Liver (tissue), 9 donors: ENCODE results near the gene PALLD. TPM values are rescaled to one million over a fixed set of nuclear protein-coding genes. Genes with fewer than 3 reads are reported as not detected.

ENCODE experiments used
- DNase-seq: peaks from one replicate; pipeline ENCODE4 v3.0.0-alpha.2; 2017; ENCODE audit warnings: low spot score
- H3K27ac ChIP-seq, 2 donors: one replicate each; pipeline ENCODE4 v1.7.0; 2013; ENCODE audit warnings: inconsistent platforms in 2 of 2, low read length in 2 of 2, control low read depth in 1 of 2, low read depth in 1 of 2, mild to moderate bottlenecking in 1 of 2
- H3K27me3 ChIP-seq, 4 donors: one replicate each; pipeline versions ENCODE4 v1.6.1 to v1.7.0; 2013; ENCODE audit warnings: low read length in 3 of 4, inconsistent platforms in 1 of 4, mild to moderate bottlenecking in 1 of 4, moderate library complexity in 1 of 4; ENCODE audit not compliant: control insufficient read depth in 4 of 4, insufficient read depth in 4 of 4
- H3K36me3 ChIP-seq, 4 donors: one replicate each; pipeline versions ENCODE4 v1.6.1 to v1.7.0; 2013; ENCODE audit warnings: low read length in 3 of 4, mild to moderate bottlenecking in 3 of 4, low read depth in 1 of 4, moderate library complexity in 1 of 4; ENCODE audit not compliant: control insufficient read depth in 4 of 4, insufficient read depth in 3 of 4
- H3K4me1 ChIP-seq, 4 donors: one replicate each; pipeline versions ENCODE4 v1.6.1 to v1.7.0; 2013; ENCODE audit warnings: low read length in 3 of 4, mild to moderate bottlenecking in 3 of 4, moderate library complexity in 1 of 4; ENCODE audit not compliant: control insufficient read depth in 4 of 4, insufficient read depth in 4 of 4
- H3K4me3 ChIP-seq, 3 donors: one replicate each; pipeline versions ENCODE4 v1.6.1 to v1.7.0; 2013; ENCODE audit warnings: low read length in 3 of 3, control low read depth in 1 of 3, low read depth in 1 of 3, mild to moderate bottlenecking in 1 of 3
- H3K9ac ChIP-seq, 2 donors: one replicate each; pipeline ENCODE4 v1.7.0; 2013; ENCODE audit warnings: low read length in 2 of 2, mild to moderate bottlenecking in 2 of 2, moderate library complexity in 2 of 2, control low read depth in 1 of 2, low read depth in 1 of 2
- H3K9me3 ChIP-seq, 4 donors: one replicate each; pipeline versions ENCODE4 v1.6.1 to v1.7.0; 2013; ENCODE audit warnings: low read length in 3 of 4; ENCODE audit not compliant: control insufficient read depth in 4 of 4
- EGR1 ChIP-seq, 2 donors: IDR thresholded peaks; 2 replicates each; pipeline ENCODE4 v1.6.1; 2016 to 2018; ENCODE audit warnings: antibody characterized with exemption in 2 of 2, low read depth in 2 of 2
- FOXA1 ChIP-seq: IDR thresholded peaks from 2 replicates; pipeline ENCODE4 v1.6.1; 2016; ENCODE audit warnings: antibody characterized with exemption
- FOXA2 ChIP-seq: IDR thresholded peaks from 2 replicates; pipeline ENCODE4 v1.6.1; 2016; ENCODE audit warnings: antibody characterized with exemption
- GABPA ChIP-seq, 2 donors: IDR thresholded peaks in 1 of 2; conservative IDR thresholded peaks in 1 of 2; 2 replicates each; pipeline ENCODE4 v1.6.1; 2016; ENCODE audit warnings: antibody characterized with exemption in 2 of 2, mild to moderate bottlenecking in 1 of 2, moderate library complexity in 1 of 2
- HNF4A ChIP-seq, 2 donors: conservative IDR thresholded peaks; 2 replicates each; pipeline ENCODE4 v1.6.1; 2016; ENCODE audit warnings: antibody characterized with exemption in 2 of 2, mild to moderate bottlenecking in 2 of 2
- HNF4G ChIP-seq: IDR thresholded peaks from 2 replicates; pipeline ENCODE4 v1.6.1; 2016; ENCODE audit warnings: antibody characterized with exemption
- JUND ChIP-seq, 2 donors: IDR thresholded peaks; 2 replicates each; pipeline ENCODE4 v1.6.1; 2016; ENCODE audit warnings: antibody characterized with exemption in 2 of 2
- NR2F2 ChIP-seq: IDR thresholded peaks from 2 replicates; pipeline ENCODE4 v1.6.1; 2016; ENCODE audit warnings: antibody characterized with exemption
- RAD21 ChIP-seq, 2 donors: IDR thresholded peaks; 2 replicates each; pipeline ENCODE4 v1.6.1; 2016; ENCODE audit warnings: antibody characterized with exemption in 2 of 2, mild to moderate bottlenecking in 2 of 2
- RXRA ChIP-seq, 2 donors: IDR thresholded peaks; 2 replicates each; pipeline ENCODE4 v1.6.1; 2017 to 2018; ENCODE audit warnings: antibody characterized with exemption in 2 of 2, mild to moderate bottlenecking in 1 of 2
- SP1 ChIP-seq: IDR thresholded peaks from 2 replicates; pipeline ENCODE4 v1.6.1; 2018; ENCODE audit warnings: antibody characterized with exemption, mild to moderate bottlenecking
- TAF1 ChIP-seq: conservative IDR thresholded peaks from 2 replicates; pipeline ENCODE4 v1.6.1; 2016; ENCODE audit warnings: antibody characterized with exemption, mild to moderate bottlenecking
- YY1 ChIP-seq: IDR thresholded peaks from 2 replicates; pipeline ENCODE4 v1.6.1; 2016; ENCODE audit warnings: antibody characterized with exemption, mild to moderate bottlenecking
- WGBS: extraction: QIAGEN DNeasy Blood & Tissue Kit; methylation state at CpG from one replicate; pipeline ENCODE4 v1.1.7; 2013; 5-methylcytosine and 5-hydroxymethylcytosine counted together
- polyA plus RNA-seq, 2 donors: library from polyadenylated mRNA; stranded (reverse) in 1 of 2; unstranded in 1 of 2; fragments of 200-250 nt in 1 of 2; fragments of >200 nt in 1 of 2; fragmentation: Nextera tagmentation in 1 of 2; extraction: Ambion mirVana in 1 of 2; gene quantifications; one replicate each; pipeline versions ENCODE4 v1.2.1 to v1.2.3, GENCODE V29; 2013 to 2015
- total RNA-seq, 2 donors: library from RNA; depleted of rRNA; stranded (reverse); fragments of >200 nt; gene quantifications; one replicate each; pipeline ENCODE4 v1.2.3, GENCODE V29; 2014
- TF ChIP-seq, protein P1 (sequence below): IDR thresholded peaks from 2 replicates; pipeline ENCODE4 v1.6.1; 2016; ENCODE audit warnings: antibody characterized with exemption, mild to moderate bottlenecking
- TF ChIP-seq, protein P2 (sequence below): IDR thresholded peaks from 2 replicates; pipeline ENCODE4 v1.6.1; 2016; ENCODE audit warnings: antibody characterized with exemption
- TF ChIP-seq, protein P3 (sequence below): IDR thresholded peaks from 2 replicates; pipeline ENCODE4 v1.6.1; 2016; ENCODE audit warnings: antibody characterized with exemption
- TF ChIP-seq, protein P4 (sequence below): fragments of 150-350 bp; IDR thresholded peaks from 2 replicates; pipeline ENCODE4 v1.5.1; 2017; ENCODE audit warnings: improper control_type of control experiment, low read depth, low read length; ENCODE audit not compliant: missing input control
- TF ChIP-seq, protein P5 (sequence below): IDR thresholded peaks from 2 replicates; pipeline ENCODE4 v1.6.1; 2016; ENCODE audit warnings: antibody characterized with exemption
- donor health status: healthy.
- donor health status: healthy.
- donor health status: healthy.
- donor health status: healthy.
- donor health status: healthy.

PALLD gene
- total and polyA plus RNA-seq, 4 donors, result 9.0 to 26.3 (median 14.7) TPM

DNA sequence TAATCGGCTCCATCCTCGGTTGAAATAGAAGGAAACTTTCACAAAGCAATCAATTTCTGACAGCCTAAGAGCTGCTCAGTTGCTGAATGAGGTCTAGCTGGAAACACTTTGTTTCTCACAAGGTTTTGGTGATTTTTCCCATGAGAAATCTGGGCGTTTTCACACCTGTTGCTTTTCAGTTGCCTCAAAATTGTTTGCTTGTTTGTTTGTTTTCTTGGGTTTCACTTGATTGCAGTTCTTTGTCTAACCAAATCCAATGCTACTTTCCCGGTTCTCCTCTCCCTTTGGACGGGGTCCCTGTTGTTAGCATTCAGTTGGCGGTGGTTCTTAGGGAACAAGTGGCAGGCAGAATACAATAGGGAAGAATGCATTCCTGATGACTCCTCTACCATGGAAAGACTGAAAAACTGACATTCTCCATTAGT is 135.5 kb downstream of the PALLD start (continued):
- TF ChIP-seq, protein P1, sequence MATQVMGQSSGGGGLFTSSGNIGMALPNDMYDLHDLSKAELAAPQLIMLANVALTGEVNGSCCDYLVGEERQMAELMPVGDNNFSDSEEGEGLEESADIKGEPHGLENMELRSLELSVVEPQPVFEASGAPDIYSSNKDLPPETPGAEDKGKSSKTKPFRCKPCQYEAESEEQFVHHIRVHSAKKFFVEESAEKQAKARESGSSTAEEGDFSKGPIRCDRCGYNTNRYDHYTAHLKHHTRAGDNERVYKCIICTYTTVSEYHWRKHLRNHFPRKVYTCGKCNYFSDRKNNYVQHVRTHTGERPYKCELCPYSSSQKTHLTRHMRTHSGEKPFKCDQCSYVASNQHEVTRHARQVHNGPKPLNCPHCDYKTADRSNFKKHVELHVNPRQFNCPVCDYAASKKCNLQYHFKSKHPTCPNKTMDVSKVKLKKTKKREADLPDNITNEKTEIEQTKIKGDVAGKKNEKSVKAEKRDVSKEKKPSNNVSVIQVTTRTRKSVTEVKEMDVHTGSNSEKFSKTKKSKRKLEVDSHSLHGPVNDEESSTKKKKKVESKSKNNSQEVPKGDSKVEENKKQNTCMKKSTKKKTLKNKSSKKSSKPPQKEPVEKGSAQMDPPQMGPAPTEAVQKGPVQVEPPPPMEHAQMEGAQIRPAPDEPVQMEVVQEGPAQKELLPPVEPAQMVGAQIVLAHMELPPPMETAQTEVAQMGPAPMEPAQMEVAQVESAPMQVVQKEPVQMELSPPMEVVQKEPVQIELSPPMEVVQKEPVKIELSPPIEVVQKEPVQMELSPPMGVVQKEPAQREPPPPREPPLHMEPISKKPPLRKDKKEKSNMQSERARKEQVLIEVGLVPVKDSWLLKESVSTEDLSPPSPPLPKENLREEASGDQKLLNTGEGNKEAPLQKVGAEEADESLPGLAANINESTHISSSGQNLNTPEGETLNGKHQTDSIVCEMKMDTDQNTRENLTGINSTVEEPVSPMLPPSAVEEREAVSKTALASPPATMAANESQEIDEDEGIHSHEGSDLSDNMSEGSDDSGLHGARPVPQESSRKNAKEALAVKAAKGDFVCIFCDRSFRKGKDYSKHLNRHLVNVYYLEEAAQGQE, result no peak
- TF ChIP-seq JUND (IDR thresholded peaks at IDR 0.05), result no peak
- no peak for TF ChIP-seq HNF4G
- TF ChIP-seq GABPA (IDR thresholded peaks at IDR 0.05 in 1 of 2, conservative IDR thresholded peaks at IDR 0.05 in 1 of 2), result no peak
- TF ChIP-seq NR2F2, result no peak
- TF ChIP-seq, protein P2, sequence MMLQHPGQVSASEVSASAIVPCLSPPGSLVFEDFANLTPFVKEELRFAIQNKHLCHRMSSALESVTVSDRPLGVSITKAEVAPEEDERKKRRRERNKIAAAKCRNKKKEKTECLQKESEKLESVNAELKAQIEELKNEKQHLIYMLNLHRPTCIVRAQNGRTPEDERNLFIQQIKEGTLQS, result no peak
- TF ChIP-seq, protein P3, sequence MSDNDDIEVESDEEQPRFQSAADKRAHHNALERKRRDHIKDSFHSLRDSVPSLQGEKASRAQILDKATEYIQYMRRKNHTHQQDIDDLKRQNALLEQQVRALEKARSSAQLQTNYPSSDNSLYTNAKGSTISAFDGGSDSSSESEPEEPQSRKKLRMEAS, result no peak

DNA sequence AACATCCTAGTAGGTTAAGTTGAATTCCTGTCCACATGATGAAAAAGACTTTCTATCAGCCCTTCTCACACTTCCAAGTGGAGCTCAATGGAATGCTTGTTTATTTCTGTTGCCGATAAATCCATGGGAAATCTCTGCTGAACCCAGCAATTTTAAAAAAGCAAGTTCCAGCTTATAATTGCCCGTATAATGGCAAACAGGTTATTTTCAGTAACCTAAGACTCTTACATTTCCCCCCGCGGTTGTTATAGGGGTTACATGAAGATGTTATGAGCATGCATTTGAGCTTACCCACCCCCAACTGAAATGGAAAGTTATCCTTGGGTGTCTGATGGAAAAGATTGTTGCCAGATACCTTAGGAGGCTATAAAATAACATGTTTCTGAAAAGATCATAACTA is 136.2 kb downstream of the PALLD start:
- Histone ChIP-seq H3K4me3 (no peak overlapping the region), H3K36me3 (no peaks in the 10 kb centered on the region), H3K27ac (no peak overlapping the region), H3K9me3 (no peaks in the 10 kb centered on the region), H3K4me1 (peaks cover 0 to 13% (median 8%) of the 10 kb centered on the region in 4 donors), H3K9ac (no peak overlapping the region), H3K27me3 (peaks cover 0 to 3% (median 0%) of the 10 kb centered on the region in 4 donors)
- WGBS, result 55% methylated on average over 4 of the region's 4 CpGs
- TF ChIP-seq, protein P1, result no peak
- TF ChIP-seq NR2F2, result no peak
- no peak for TF ChIP-seq JUND (IDR thresholded peaks at IDR 0.05)
- TF ChIP-seq GABPA (IDR thresholded peaks at IDR 0.05 in 1 of 2, conservative IDR thresholded peaks at IDR 0.05 in 1 of 2), result no peak
- TF ChIP-seq SP1, result no peak
- TF ChIP-seq RXRA (IDR thresholded peaks at IDR 0.05), result no peak
- TF ChIP-seq, protein P4, sequence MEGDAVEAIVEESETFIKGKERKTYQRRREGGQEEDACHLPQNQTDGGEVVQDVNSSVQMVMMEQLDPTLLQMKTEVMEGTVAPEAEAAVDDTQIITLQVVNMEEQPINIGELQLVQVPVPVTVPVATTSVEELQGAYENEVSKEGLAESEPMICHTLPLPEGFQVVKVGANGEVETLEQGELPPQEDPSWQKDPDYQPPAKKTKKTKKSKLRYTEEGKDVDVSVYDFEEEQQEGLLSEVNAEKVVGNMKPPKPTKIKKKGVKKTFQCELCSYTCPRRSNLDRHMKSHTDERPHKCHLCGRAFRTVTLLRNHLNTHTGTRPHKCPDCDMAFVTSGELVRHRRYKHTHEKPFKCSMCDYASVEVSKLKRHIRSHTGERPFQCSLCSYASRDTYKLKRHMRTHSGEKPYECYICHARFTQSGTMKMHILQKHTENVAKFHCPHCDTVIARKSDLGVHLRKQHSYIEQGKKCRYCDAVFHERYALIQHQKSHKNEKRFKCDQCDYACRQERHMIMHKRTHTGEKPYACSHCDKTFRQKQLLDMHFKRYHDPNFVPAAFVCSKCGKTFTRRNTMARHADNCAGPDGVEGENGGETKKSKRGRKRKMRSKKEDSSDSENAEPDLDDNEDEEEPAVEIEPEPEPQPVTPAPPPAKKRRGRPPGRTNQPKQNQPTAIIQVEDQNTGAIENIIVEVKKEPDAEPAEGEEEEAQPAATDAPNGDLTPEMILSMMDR, result no peak
- no peak for TF ChIP-seq HNF4G
- TF ChIP-seq FOXA2, result no peak
- no peak for TF ChIP-seq FOXA1
- TF ChIP-seq TAF1, result no peak
- no peak for TF ChIP-seq HNF4A (conservative IDR thresholded peaks at IDR 0.05)
- TF ChIP-seq, protein P5, sequence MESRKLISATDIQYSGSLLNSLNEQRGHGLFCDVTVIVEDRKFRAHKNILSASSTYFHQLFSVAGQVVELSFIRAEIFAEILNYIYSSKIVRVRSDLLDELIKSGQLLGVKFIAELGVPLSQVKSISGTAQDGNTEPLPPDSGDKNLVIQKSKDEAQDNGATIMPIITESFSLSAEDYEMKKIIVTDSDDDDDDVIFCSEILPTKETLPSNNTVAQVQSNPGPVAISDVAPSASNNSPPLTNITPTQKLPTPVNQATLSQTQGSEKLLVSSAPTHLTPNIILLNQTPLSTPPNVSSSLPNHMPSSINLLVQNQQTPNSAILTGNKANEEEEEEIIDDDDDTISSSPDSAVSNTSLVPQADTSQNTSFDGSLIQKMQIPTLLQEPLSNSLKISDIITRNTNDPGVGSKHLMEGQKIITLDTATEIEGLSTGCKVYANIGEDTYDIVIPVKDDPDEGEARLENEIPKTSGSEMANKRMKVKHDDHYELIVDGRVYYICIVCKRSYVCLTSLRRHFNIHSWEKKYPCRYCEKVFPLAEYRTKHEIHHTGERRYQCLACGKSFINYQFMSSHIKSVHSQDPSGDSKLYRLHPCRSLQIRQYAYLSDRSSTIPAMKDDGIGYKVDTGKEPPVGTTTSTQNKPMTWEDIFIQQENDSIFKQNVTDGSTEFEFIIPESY, result no peak
- TF ChIP-seq RAD21 (IDR thresholded peaks at IDR 0.05), result no peak
- TF ChIP-seq YY1, result no peak
- no peak for TF ChIP-seq EGR1 (IDR thresholded peaks at IDR 0.05; ENCODE audit: low read depth in 2 of 2)
- TF ChIP-seq, protein P2, result no peak
- TF ChIP-seq, protein P3, result no peak
- DNase-seq, result no peak
